Epithelial cell of proximal tubule (primary cell): ENCODE results near the gene NKX6-2. TPM values are rescaled to one million over a fixed set of nuclear protein-coding genes. Genes with fewer than 3 reads are reported as not detected.

Experiments used
- DNase-seq: peaks from one replicate; pipeline ENCODE4 v3.0.0-alpha.2; 2011; ENCODE audit warnings: low read depth
- H3K4me3 ChIP-seq: 2 replicates; pipeline ENCODE4 v1.5.1; 2011; ENCODE audit warnings: low read depth, mild to moderate bottlenecking, low read length
- CTCF ChIP-seq: conservative IDR thresholded peaks from 2 replicates; pipeline ENCODE4 v1.5.1; 2012; ENCODE audit warnings: low read depth, mild to moderate bottlenecking, low read length
- total RNA-seq: library from RNA; depleted of rRNA; stranded (reverse); fragments of >200 nt; gene quantifications from 2 replicates; pipeline ENCODE4 v1.2.3, GENCODE V29; 2015

NKX6-2 gene
- total RNA-seq, 1 donor from 2014 or later: 1.2 TPM

- no peak for DNase-seq
- no peak for TF ChIP-seq CTCF
- no peak overlapping the region for H3K4me3 ChIP-seq
These were observed 1.7 kb downstream of the NKX6-2 start for GRCh38 chr10:132783940-132784865.

DNA sequence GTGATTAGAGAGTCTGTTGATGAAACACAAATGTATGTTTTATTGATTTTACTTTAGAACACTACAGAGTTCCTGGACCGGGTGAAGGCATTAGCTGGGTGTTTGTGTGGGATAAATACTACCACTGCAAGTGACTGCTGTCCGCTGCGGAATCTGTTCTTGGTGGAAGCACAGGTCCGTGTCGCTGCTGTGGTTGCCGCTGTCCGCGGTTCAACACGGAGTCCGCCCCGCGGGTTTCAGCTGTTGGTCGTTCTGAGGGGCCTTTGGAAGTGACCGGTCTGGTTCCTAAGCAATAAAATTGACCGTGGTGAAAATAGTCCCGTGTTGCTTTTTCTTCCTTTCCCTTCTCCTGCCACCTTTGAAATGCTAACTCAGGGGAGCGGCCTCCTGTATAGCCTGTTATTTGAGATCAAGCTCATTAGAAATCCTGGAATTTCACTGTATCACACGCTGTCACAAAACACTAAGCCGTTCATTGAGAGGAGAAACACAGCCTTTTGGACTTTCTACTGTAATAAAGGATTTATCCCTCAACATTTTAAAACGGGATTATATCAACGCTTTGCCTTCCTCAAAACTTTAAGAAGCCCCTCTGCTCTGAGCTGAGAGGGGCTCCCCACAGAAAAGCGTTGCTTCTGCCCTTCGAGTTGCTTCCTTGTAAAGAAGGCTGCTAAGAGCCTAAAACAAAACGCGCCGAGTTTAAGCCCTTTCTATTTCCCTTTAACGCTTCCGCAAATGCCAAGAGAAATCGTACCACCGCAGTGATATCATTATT is 2.6 kb downstream of the NKX6-2 start:
- TF ChIP-seq CTCF: no peak
- no peak for DNase-seq
- no peak overlapping the region for H3K4me3 ChIP-seq

- TF ChIP-seq CTCF: no peak
- H3K4me3 ChIP-seq: no peak overlapping the region
- no peak for DNase-seq
These were observed 4.4 kb downstream of the NKX6-2 start for GRCh38 chr10:132781556-132781955.

GRCh38 chr10:132780356-132780755 is 5.6 kb downstream of the NKX6-2 start:
- no peak for DNase-seq
- no peak for TF ChIP-seq CTCF
- no peak overlapping the region for H3K4me3 ChIP-seq

- no peak overlapping the region for H3K4me3 ChIP-seq
- DNase-seq: no peak
- no peak for TF ChIP-seq CTCF
These were observed 6.2 kb downstream of the NKX6-2 start for GRCh38 chr10:132779549-132780294.

DNA sequence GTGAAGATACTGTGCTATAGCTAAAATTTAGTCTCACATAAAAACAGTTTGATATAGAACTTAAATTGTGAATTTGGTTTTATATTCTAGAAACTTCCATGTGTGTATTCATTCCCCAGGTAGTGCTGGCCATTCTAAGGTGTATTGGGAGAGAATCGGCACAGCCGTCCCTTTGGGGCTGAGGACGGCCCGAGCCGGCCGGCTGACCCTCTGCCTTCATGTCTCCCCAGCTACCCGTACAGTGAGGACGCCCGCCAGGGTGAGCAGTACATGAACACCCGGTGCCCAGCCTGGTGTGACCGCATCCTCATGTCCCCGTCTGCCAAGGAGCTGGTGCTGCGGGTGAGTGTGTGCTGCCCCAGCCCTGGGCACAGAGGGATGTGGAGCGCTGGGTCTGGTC is 8.5 kb downstream of the NKX6-2 start:
- no peak for DNase-seq
- TF ChIP-seq CTCF: no peak
- no peak overlapping the region for H3K4me3 ChIP-seq
